Measurements from ENCODE around the gene AP3D1.

Gene AP3D1

GRCh38 chr19:2126879-2127518 is 24.4 kb downstream of the AP3D1 start:
- no peak for DNase-seq

GRCh38 chr19:2123682-2124387 is 27.5 kb downstream of the AP3D1 start:
- no peak for DNase-seq

DNA sequence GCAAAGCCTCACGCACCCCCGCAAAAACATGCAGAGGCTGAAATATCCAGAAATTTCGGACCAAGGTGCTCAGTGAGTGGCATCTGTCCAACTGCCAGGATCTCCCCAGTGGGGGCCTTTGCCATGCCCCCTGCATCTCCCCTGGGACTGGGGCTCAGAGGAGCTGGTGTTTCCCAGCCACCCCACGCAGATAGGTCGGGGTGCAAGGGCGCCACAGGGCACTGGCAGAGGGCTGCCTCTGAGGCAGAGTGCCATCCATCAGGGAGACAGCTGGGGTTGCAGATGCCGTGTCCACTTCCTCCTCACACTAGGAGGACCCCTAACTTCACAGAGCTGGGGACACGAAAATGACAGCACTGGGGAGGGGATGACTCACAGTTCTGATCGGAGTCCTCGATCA is 28.4 kb downstream of the AP3D1 start:
- DNase-seq, result no peak

- DNase-seq, result no peak
Observed at GRCh38 chr19:2122251-2122650, 29.1 kb downstream of the AP3D1 start.

DNA sequence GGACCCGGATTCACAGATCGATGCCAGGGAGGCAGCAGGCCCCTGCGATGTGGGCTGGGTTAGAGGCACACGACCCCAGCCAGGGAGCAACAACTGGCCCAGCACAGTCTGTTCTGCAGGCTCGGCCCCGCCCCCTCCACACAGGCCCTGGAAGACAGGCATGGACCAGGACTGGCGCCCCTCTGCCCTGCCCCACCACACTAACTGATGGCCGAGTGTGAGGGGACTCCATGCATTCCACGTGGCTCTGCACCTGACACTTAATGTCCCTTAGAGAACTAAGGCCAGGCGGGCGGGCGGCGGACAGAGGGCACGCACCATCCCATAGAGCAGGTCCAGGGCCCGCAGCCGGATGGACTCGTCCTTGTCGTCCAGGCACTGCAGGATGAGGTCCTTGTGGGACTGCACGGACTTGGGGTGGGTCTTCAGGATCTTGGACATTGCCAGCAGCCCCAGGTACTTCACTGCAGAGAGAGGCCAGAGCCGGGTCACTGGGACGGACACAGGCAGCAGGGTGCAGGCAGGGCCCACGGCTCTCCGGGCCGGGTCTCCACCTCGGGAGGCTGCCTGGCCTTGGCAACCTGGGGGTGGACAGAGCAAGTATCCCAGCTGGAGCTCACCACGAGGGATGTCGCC is 29.8 kb downstream of the AP3D1 start:
- DNase-seq, result no peak

- DNase-seq, result no peak
Observed at GRCh38 chr19:2120821-2121220, 30.5 kb downstream of the AP3D1 start.

- no peak for DNase-seq
Observed at GRCh38 chr19:2119921-2120785, 31.2 kb downstream of the AP3D1 start.

DNA sequence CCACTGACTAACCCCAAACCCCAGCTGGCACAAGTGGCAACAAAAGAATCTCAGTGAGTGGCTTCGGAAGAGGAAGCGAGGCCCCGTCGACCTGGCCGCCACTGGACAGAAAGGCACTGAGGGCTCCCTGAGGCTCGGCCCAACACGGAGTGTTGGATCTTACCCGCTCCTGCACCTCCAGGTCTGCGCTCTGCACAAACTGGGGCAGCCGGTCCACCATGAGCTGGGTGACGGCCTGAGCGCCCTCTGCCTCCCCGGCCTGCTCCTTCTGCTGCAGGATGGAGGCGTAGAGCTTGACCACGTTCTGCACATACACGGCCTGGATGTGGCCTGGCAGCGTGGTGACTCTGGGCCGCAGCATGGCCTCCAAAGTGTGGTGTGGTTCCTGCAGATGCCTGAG is 32.9 kb downstream of the AP3D1 start:
- no peak for DNase-seq

DNA sequence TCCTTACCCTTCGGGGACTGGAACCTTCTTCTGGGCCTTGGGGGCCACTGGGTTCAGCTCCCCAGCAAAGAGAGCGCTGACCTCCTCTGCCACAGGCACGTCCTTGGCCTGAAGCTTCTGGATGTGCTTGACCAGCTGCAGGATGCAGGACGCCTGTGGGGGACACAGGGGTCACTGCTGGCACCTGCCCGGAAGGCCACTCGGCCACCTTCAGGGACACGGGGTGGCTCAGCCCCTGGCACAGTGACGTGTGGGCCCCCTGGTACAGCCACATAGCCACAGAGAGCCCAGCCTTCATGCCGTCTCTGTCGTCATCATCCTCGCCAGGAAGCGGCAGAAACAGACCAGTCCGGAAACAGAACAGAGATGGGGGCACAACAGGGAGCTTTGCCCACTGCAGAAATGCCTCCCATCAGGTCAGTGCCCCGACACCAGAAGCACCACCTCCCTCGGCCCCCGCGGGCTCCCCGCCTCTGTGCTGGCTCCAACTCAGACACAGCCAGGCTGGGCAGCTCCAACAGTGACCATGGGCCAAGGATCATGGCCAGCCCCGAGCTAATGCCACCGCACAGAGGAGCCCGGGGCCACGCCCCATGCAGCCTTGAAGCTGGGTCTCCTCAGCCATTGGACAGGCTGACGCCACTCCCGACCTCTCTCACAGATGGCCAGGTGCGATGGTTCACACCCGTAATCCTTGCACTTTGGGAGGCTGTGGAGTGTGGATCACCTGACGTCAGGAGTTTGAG is 34.0 kb downstream of the AP3D1 start:
- DNase-seq, result no peak

GRCh38 chr19:2116507-2116906 is 34.9 kb downstream of the AP3D1 start:
- DNase-seq, result no peak

DNA sequence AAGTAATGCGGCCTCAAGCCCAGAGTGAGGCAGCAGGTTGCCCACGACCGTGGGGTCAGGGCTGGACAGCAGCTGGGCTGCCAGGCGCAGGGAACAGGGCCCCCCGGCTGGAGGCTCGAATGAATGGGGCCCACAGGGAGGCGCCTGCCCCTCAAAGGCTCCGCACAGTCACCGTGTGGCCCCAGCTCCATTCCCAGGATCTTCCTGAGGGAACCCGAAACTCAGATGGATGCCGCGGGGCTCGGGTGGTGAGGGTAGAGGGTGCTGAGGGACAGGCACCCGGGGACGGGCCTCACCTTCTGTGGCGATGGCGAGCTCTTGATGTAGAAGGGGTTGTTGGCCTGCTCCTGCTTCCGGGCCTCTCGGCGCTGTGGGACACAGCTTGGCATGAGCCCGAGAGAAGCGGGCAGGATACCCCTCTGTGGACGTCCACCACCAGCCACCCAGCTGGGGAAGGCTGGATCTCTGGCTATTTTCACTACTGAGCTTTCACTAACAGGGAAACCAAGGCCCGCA is 35.4 kb downstream of the AP3D1 start:
- no peak for DNase-seq

DNA sequence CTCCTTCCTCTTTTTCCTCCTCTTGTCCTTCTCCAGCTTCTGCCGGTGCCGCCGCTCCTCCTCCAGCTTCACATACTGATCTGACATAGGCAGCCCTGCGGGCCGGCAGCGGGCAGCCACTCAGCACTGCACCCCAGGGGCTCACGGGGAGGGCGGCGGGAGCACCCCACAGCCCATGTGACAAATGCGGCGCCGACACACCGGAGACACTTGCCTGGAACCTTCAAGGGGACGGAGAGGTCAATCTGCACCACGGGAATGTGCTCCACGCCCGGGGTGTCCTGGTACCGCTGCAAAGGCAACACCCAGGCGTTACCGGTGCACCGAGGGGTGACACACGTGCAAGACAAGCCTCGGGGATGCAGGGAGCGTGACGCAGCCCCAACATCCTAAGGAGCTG is 36.0 kb downstream of the AP3D1 start:
- DNase-seq, result no peak

DNA sequence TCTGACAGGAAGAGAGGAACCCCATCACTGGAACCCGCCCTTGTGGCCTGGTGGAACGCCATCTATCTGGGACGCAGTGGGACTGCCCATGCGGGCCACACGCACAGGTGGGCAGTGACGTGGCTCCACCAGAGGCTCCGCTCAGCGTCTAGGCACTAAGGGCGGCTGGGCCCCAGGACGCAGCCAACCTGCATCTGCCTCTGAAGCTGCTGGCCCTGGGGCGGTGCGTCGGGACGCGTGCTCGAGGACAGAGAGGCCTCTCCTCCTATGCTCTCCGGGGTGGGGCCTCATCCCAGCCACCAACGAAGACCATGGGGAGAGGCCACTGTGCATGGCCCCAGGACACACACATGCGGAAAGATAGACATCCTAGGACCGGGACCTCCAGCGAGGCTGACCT is 36.5 kb downstream of the AP3D1 start:
- no peak for DNase-seq

GRCh38 chr19:2114218-2114617 is 37.1 kb downstream of the AP3D1 start:
- no peak for DNase-seq

GRCh38 chr19:2113439-2114211 is 37.7 kb downstream of the AP3D1 start:
- no peak for DNase-seq

DNA sequence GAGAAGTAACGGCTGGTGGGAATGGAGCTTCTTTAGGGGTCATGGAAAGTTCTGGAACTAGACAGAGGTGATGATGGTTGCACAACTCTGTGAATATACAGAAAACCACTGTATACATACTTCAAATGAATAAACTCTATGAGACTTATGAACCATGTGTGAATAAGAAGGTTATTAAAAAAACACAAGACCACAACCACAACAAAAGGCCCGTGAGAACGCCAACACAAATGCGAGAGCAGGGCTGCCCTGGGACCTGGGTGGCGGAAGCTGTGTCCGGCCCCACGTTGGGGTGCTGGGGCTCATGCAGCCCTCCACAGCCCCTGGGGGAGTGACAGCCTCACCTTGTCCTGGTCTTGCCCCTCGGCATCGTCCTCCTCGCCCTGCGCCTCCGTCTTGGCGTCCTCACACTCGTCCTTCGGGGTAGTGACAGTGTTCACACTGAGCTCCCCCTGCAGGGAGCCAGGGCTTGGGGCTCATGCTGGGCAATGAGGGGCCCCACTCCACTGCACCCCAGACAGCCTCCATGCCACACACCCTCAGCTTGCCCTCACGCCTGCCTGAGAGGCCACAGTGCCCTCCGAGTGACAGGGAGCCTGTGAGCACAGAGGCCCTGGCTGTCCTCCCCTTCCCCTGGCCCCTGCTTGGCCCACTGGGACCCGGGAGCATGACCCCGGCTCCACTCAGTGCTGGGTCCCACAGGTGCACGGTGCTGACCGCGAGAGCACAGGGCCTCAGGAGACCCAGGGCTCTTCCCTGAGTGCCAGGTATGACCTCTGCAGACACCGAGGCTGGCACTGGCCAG is 38.6 kb downstream of the AP3D1 start:
- DNase-seq, result no peak

DNA sequence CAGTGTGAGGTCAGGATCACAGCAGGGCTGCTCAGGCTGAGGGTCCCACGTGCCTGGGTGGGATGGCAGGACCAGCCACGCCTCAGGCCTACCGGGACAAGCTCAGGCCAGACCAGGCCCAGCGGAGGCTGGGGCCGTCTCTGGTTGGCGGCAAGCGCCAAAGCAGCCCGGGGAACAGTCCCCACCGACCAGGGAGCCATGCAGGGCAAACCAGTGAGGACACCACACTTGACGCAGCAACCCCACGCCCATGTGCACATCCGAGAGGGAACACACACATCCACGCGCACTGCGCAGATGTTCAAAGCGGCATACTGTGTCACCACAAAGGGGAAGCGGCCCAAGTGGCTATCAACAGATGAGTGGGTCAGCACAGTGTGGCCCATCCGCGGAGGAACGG is 39.5 kb downstream of the AP3D1 start:
- no peak for DNase-seq

DNA sequence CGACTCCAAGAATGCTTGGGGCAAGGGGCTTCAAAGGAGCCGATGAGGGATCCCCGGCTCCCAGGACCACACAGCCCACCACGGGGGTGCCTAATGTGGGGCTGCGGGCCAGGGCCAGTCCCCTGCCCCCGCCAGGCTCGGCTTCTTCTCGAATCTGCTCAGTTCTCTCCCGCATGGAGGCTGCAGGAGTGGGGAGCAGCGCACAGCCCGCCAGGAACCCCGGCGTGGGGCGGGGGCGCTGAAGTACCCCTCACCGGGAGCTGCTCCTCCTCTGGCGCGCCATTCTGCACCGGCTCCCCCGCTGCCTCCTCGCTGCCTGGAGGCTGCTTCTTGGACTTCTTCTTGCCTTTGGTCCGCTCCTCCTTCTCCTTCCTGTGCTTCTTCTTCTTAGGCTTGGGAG is 39.9 kb downstream of the AP3D1 start:
- DNase-seq, result no peak

- DNase-seq, result no peak
Observed at GRCh38 chr19:2110822-2111221, 40.5 kb downstream of the AP3D1 start.

DNA sequence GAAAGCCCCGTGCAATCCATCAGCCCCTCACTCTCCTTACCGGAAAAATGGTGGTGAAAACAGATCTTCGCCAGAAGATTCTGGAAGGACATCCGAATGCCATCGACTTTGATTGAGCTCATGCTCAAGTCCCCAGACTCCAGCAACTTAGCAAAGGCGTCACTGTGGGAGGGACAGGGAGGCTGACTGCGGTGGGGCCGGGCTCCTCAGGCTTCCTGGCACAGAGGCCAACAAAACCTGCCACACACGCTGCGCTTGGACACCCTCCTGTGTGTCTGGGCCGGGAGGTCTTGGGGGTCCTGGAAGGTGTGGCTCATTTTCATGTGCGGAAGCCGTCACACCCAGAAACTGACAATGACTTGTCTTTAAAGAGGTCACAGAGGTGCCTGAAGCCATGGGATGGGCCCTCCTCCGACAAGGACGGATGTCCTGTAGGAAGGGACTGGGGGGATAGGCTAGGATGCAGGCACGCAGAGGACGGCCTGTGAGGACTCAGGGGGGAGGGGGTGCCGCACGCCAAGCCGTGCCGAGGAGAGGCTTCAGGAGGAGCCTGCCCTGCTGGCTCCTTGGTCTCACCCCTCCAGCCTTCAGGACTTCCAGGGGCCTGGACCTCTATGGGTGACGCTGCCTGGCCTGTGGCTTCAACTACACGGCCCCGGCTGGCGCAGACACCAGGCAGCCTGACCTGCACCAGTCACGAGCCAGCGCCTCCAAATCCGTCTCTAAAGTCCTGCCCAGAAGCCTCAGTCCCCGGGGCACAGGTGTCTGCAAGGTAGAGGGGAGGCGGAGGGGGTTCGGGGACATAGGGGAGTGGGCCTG is 42.1 kb downstream of the AP3D1 start:
- no peak for DNase-seq
